H4 (cell line): ENCODE data around the gene FZR1. TPM values are rescaled to one million over a fixed set of nuclear protein-coding genes. Genes with fewer than 3 reads are reported as not detected.

Experiments used
- DNase-seq: peaks from one replicate; pipeline ENCODE4 v3.0.0-alpha.2; 2015; ENCODE audit warnings: low spot score
- total RNA-seq: library from RNA; depleted of rRNA; stranded (reverse); fragments of >200 nt; shearing (Covaris generic); gene quantifications from 2 replicates; pipeline ENCODE4 v1.2.3, GENCODE V29; 2014

FZR1 gene
- total RNA-seq, 1 experiment from 2014 or later = 20.0 TPM

DNA sequence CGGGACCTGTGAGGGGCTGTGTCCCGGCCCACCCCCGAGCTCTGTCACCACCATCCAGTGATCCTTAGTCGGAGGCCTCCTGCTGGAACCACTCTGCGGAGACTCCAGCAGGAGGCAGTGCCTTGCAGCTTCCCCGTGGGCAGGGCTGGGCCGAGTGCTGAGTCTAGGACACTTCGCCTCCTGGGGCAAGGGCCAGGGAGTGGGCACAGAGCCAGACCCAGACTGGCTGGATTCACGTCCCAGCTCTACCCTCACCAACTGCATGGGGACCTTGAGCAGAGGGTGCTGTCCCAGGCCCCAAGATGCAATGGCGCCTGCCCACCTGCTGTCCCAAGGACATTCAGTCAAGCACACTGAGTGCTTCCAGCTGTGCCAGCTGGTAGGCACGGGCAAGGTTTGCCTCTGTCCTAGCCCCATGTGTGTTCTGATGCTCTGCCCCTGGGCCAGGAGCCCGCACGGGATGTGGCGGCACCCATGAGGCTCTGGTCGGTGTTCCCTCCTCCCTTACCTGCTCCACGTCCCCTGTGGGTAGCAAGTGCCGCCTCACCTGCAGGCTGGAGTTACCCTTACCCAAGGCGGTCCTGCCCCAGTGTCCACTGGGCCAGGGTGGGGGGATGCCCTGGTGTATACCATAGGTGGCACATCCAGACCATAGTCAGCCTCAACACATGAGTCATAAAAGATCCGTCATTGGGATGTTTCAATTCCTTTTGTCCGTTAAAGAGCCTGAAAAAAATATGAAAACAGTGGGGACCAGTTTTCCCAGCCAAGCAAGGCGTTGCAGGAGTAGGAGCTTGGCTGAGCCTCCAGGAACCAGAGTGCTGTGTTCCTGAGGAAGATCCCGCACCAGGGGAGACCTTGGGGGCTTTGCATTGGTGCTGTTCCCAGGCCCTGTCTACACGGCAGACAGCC, 7.4 kb downstream of the FZR1 start:
- no peak for DNase-seq

DNA sequence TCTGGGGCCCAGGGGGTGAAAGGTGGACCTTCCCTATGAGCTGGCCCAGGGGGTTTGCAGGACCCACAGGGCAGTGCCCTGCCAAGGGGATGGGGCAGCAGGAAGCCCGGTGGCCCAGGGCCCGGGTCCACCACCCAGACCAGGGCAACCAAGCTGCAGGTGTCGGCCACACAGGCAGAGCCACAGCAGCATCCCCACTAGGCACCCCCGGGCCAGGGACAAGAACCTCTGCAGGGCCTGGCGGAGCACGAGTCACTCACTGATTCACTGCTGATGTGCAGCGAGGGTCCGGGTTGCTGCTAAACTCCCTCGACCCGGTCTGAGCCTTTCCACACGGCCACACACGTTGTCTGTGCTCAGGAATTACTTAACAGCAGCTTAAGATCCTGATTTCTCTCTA, 8.8 kb downstream of the FZR1 start:
- DNase-seq = no peak

DNA sequence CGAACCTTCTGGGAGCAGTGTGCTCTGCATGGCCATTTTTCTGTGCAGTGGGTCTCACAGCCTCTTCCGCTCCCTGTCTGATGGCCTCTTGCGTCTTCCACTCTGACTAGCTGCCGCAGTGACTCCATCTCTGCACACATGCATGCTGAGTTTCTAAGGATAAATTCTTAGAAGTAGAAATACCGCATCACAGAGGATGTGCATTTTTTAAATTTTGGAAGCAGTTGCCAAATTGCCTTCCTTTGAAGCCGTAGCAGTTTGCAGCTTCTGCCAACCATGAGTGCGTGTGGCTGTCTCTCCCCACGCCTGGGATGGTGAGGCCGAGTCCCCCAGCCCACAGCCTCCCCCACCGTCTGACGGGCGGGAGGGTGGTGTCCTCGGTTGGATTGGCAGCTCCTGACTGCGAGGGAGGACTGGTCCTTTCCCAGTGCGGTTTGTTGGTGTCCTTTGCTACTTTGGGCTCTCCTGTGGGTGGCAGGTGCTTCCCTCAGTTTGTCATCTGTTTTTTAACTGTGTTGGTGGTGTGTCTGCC, 9.8 kb downstream of the FZR1 start:
- no peak for DNase-seq

- no peak for DNase-seq
Observed at GRCh38 chr19:3516675-3517207, 10.6 kb downstream of the FZR1 start.

GRCh38 chr19:3517638-3518037, 11.5 kb downstream of the FZR1 start:
- DNase-seq = no peak

GRCh38 chr19:3518255-3518654, 12.1 kb downstream of the FZR1 start:
- DNase-seq = no peak

GRCh38 chr19:3518659-3519058, 12.5 kb downstream of the FZR1 start:
- no peak for DNase-seq

GRCh38 chr19:3519126-3519525, 13.0 kb downstream of the FZR1 start:
- no peak for DNase-seq

GRCh38 chr19:3520166-3521103, 14.3 kb downstream of the FZR1 start:
- DNase-seq = no peak

GRCh38 chr19:3521104-3521445, 15.0 kb downstream of the FZR1 start:
- no peak for DNase-seq

GRCh38 chr19:3522421-3523360, 16.6 kb downstream of the FZR1 start:
- DNase-seq = no peak

DNA sequence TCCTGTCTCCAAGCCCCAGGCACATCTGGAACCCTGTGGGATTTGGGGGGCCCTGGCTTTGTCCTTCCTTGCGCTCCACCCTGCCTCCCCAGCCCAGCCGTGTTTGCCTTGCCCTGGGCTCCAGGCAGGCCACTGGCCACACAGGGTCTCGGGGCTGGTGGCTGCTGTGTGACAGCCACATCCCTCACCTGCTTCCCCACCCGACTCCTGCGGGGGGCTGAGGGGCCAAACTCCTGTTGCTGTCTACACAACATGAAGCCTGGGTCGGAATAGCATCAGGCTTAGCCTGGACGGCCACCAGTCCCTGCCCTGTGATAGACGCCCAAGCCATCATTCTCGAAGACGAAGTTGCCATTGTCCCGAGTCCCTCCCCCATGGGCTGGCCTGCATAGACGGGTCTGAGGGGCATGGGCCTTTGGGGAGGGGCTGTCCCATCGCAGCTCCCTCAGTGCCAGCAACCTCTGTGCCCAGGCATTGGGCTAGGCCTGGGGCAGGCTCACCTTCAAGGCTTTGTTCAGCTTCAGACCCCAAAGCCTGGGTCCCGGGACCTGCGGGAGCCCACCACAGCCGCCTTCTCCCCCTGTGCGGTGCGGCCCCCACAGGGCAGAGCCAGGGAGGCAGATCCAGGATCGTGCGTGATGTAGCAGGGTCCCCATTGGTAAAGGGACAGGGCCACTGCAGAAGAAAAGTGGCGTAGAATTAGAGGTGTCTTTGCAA, 17.4 kb downstream of the FZR1 start:
- no peak for DNase-seq

- DNase-seq = no peak
Observed at GRCh38 chr19:3524078-3524842, 18.1 kb downstream of the FZR1 start.

GRCh38 chr19:3524904-3525451, 18.9 kb downstream of the FZR1 start:
- DNase-seq = no peak

DNA sequence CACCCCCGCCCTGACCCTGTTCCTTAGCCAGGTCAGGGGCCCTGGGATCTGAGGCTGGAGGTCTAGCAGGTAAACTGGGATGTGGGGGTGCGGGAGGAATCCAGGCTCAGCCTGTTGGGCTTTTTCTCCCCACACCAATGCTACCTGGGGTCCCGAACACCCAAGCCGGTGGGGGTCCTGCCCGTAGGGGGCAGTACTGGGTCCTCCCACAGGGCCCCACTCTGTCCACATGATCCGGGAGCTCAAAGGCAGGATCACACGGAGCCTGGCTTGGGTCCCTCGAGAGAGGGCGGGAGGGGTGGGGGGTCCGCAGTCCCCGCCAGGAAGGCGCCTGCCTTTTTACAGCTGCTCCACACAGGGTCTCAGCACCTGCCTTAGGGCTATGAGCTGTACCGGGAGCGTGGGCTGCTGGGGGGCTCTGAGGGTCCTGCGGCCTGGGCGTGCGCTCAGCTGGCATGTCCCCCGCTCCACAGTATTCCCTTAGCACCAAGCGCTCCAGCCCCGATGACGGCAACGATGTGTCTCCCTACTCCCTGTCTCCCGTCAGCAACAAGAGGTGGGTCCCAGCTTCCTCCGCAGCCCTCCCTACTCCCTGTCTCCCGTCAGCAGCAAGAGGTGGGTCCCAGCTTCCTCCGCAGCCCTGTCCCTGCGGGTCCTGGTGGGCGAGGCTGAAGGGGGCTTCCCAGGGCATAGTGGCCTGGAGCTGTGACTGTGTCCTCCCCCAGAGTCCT, 20.6 kb downstream of the FZR1 start:
- no peak for DNase-seq

- no peak for DNase-seq
Observed at GRCh38 chr19:3527238-3527910, 21.3 kb downstream of the FZR1 start.

DNA sequence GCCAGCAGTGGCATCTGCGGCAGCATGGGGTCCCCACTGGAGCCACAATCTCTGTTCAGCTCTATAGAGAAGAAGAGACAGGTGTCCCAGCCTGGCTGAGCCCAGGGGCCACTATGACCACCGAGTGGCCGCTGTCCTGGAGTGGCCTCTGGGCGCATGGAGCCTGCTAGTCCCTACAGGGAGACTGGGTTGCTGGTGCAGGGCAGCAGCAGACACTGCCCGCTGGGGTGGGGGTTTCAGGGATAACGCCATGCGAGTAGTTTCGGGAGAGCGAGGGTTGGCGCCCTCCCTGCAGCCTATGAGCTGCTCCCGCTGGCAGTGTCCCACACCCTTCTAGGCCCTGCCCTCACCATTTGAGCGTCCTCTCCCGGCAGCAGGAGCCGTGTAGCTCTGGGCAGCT, 22.0 kb downstream of the FZR1 start:
- no peak for DNase-seq
